NK-92 treated with Interleukin-12 subunit alpha and Interleukin-12 subunit beta, amount 100 ng/mL, for 24 hours (cell line): ENCODE results near the gene TNFRSF14.
"Not testable (repeated sequence)": the region's sequence is repeated elsewhere in the genome, so short reads cannot be mapped to it uniquely, and the experiment has no call there.

Experiments used
- DNase-seq: peaks from one replicate; lab custom pipeline; 2025; lab: John Stamatoyannopoulos, UW

Gene TNFRSF14

GRCh38 chr1:2567083-2567679 is 11.0 kb downstream of the TNFRSF14 start:
- no peak for DNase-seq

GRCh38 chr1:2568187-2568816 is 12.1 kb downstream of the TNFRSF14 start:
- DNase-seq: not testable (repeated sequence)

- DNase-seq: no peak
Measured at GRCh38 chr1:2569060-2569459, 12.9 kb downstream of the TNFRSF14 start.

- DNase-seq: not testable (repeated sequence)
Measured at GRCh38 chr1:2569703-2570102, 13.5 kb downstream of the TNFRSF14 start.

GRCh38 chr1:2570332-2570731 is 14.2 kb downstream of the TNFRSF14 start:
- DNase-seq: no peak

GRCh38 chr1:2571348-2571747 is 15.2 kb downstream of the TNFRSF14 start:
- no peak for DNase-seq

GRCh38 chr1:2573250-2573920 is 17.2 kb downstream of the TNFRSF14 start:
- no peak for DNase-seq

- DNase-seq: no peak
Measured at GRCh38 chr1:2574350-2574749, 18.2 kb downstream of the TNFRSF14 start.

- no peak for DNase-seq
Measured at GRCh38 chr1:2575801-2576663, 19.9 kb downstream of the TNFRSF14 start.

GRCh38 chr1:2577565-2578075 is 21.4 kb downstream of the TNFRSF14 start:
- not testable (repeated sequence) for DNase-seq

GRCh38 chr1:2578758-2579118 is 22.6 kb downstream of the TNFRSF14 start:
- no peak for DNase-seq

- DNase-seq: no peak
Measured at GRCh38 chr1:2580691-2581090, 24.5 kb downstream of the TNFRSF14 start.

GRCh38 chr1:2582391-2582790 is 26.2 kb downstream of the TNFRSF14 start:
- DNase-seq: no peak

GRCh38 chr1:2583331-2583791 is 27.2 kb downstream of the TNFRSF14 start:
- no peak for DNase-seq

- no peak for DNase-seq
Measured at GRCh38 chr1:2583871-2584351, 27.7 kb downstream of the TNFRSF14 start.

GRCh38 chr1:2584686-2585317 is 28.6 kb downstream of the TNFRSF14 start:
- no peak for DNase-seq

- peak; percentile 60 for DNase-seq
Measured at GRCh38 chr1:2585318-2586092, 29.3 kb downstream of the TNFRSF14 start.

- peak; percentile 96 for DNase-seq
Measured at GRCh38 chr1:2586154-2587070, 30.2 kb downstream of the TNFRSF14 start, which contains the start of gene PRXL2B. Gene PRXL2B, plus strand, starts transcription at chr1:2586777. Its CDS starts 109 bp downstream, at chr1:2586886.

- DNase-seq: no peak
Measured at GRCh38 chr1:2587071-2587859, 31.1 kb downstream of the TNFRSF14 start.
